ENCODE results near the gene KRTAP5-8.
"Not testable (repeated sequence)": the region's sequence is repeated elsewhere in the genome, so short reads cannot be mapped to it uniquely, and the experiment has no call there.

Gene KRTAP5-8

GRCh38 chr11:71518506-71519471 lies 19.0 kb upstream of the KRTAP5-8 start:
- DNase-seq, result no peak

DNA sequence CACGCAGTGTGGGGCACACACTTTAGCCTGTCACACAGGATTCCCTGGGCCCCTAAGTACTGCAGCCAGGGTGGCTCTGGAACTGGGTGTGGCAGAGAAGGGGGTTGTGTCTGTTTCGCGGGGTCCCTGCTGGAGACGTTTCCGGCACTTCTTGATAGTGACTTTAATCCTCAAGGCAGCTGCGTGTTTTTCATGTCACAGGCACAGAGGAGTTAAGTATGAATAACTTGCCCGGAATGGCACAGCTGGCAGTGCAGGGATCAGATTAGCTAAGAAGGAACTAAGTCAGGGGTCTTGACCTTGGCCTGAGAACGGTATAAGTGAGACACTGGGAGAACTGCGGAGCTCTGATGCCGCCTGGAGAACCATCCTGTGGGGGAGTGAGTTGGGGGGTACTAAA lies 18.3 kb upstream of the KRTAP5-8 start:
- DNase-seq, result no peak

DNA sequence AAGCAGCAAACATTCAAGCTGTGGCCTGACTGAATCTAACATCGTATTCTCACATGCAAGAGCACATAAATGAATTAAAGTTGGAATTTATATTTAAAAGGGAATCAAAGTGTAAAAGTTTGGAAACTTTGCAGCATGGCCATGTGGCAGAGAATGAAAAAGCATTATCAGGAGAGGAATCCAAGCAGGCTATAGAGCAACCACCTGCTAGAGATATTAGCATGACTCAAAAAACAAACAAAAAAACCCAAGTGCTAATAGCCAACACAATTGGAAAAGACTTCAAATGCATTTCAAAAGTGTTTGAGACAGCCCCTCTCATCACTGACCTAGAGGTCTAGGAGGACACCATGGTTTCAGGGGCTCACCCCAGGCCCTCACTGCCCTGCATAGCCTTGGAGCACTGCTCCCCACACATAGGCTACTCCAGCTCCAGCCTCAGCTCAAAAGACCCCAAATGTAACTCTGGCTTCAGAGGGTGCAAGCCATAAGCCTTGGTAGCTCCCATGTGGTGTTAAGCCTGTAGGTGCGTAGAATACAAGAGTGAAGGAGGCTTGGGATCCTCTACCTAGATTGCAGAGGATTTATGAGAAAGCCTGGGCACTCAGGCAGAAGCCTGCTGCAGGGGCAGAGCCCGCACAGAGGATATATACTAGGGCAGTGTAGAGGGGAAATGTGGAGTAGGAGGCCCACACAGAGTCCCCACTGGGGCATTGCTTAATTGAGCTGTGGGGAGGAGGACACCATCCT lies 12.5 kb upstream of the KRTAP5-8 start:
- no peak for DNase-seq

DNA sequence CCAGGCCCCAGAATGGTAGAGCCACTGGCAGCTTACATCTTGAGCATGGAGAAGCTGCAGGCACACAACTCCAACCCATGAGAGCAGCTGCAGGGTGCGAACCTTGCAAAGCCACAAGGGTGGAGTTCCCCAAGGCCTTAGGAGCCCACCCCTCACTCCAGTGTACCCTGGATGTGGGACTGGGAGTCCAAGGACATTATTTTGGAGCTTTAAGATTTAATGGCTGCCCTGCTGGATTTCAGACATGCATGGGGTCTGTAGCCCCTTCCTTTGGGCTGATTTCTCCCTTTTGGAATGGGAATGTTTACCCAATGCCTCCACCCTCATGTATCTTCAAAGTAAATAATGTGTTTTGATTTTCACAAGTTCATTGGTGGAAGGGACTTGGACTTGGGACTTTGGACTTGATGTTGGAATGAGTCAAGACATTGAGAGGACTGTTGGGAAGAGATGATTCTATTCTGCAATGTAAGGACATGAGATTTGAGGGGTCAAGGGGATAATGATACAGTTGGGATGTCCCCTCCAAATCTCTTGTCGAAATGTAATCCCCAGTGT lies 11.8 kb upstream of the KRTAP5-8 start:
- DNase-seq, result no peak

DNA sequence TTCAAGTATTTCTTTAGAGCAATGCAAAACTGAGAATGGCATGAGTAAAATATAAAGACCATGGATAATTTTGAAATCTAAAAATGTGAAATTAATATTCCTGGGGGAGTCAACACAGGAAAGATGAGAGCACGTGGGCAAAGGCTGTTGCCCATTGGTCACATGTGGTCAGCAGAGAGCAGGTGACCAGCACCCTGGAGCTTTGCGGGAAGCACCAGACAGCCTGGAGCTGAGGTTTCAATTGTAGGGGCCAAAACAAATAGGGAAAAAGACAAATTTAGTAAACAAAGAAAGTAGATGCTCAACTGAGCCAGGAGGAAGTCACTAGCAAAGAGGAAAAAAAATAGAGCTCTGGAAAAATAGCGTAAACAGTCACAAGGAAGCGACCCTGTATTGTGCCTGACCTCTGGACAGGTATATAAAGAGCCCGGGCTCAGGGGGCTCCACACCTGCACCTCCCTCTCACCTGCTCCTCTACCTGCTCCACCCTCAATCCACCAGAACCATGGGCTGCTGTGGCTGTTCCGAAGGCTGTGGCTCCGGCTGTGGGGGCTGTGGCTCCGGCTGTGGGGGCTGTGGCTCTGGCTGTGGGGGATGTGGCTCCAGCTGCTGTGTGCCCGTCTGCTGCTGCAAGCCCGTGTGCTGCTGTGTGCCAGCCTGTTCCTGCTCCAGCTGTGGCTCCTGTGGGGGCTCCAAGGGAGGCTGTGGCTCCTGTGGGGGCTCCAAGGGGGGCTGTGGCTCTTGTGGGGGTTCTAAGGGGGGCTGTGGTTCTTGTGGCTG lies 10.8 kb upstream of the KRTAP5-8 start, which contains the start of gene KRTAP5-7:
Gene KRTAP5-7, plus strand, starts transcription at position 472 of the 780 bp plus-strand sequence. Its CDS starts 34 bp downstream, at position 506.
- DNase-seq, result not testable (repeated sequence)

- DNase-seq, result no peak
These were observed 10.1 kb upstream of the KRTAP5-8 start for GRCh38 chr11:71527576-71528210.

DNA sequence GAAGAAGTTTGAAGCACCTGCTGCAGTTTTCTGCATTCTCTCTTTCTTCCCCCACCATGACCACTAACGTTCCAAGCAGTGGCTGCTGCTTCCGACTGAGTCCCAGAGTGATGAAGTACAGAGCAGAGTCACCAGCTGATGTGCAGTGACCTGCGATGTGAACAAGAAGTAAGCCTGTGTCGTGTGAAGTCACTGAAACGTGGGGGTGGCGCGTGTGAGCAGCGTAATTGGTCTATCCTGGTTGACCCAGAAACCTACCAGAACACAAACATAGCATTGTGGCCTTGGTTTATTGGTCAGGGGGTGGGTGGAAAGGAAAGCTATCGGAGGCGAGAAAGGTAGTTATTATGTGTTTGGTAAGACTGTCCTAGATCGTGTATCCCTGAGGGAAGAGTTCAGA lies 7.2 kb upstream of the KRTAP5-8 start:
- no peak for DNase-seq

GRCh38 chr11:71532036-71532610 lies 5.7 kb upstream of the KRTAP5-8 start:
- no peak for DNase-seq

- DNase-seq, result not testable (repeated sequence)
These were observed 2.9 kb upstream of the KRTAP5-8 start for GRCh38 chr11:71534711-71535608.

DNA sequence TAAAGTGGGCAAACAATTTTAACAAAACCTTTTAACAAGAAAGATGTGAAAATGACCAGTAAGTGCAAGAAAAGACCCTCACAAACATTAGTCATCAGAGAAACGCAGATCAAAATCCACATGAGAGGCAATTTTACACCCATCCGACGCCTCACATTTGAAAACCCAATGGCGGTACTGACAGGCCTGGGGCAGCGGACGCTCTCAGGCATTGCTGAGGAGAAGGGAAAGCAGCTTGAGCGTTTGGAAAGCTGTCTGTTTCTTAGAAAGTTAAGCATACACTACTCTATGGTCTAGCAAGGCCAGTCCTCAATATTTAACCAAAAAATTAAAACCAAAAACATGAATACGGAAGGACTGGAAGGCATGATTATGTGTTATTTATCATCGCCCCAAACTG lies 2.0 kb upstream of the KRTAP5-8 start:
- no peak for DNase-seq

GRCh38 chr11:71537537-71537936 lies 288 bp upstream of the KRTAP5-8 start:
- DNase-seq, result no peak

DNA sequence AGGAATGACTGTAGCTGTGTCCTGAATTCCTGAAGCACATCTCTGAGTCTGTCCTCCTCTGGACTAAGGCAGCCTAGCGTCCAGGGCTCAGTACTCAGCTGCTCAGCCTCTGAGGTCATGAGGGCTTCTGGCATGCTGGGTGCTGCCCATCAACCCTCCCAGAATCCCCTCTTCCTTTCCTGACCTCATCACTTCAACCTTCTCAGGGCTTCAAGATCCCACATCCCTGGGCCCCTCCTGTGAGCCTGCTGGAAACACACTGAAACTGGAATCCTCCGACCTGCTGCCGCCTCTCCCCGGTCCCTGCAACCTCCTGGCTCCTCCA lies 803 bp downstream of the KRTAP5-8 start:
- DNase-seq, result no peak

DNA sequence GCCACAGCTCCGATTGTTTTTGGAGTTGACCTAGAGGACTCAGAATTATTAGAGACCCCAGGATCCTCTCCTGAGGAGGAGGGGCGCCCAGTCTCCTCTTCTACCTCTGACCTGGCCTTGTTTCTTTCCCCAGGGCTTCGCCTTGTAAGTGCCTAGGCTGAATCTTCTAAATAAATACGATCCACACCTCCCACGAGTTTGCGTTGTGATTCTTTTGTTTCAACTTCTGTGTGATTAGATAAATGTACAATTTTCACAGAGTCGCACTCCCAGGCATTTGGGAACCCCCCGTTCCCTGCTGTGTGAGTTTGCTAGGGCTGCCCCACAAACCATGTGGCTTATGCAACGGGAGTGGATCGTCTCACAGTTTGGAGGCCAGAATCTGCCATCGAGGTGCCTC lies 1.2 kb downstream of the KRTAP5-8 start:
- DNase-seq, result no peak

DNA sequence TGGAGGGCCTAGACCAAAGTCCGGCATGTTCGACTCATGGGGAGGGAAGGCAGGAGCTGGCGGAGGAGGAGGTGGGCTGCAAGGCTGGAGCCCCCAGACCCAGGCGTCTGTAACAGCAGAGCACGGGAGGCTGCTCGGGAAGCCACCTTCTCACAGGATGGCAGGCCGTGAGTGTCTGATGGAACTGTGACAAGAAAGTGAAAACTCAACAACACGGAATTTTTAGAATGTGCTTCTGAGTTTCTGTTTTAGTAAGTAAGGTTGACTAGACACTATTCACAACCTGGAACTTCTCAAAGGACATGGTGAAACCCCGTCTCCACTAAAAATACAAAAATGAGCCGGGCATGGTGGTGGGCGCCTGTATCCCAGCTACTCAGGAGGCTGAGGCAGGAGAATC lies 2.1 kb downstream of the KRTAP5-8 start:
- not testable (repeated sequence) for DNase-seq

GRCh38 chr11:71540521-71541304 lies 2.9 kb downstream of the KRTAP5-8 start:
- not testable (repeated sequence) for DNase-seq

- no peak for DNase-seq
These were observed 4.6 kb downstream of the KRTAP5-8 start for GRCh38 chr11:71542382-71542781.

GRCh38 chr11:71542879-71543777 lies 5.3 kb downstream of the KRTAP5-8 start:
- no peak for DNase-seq

DNA sequence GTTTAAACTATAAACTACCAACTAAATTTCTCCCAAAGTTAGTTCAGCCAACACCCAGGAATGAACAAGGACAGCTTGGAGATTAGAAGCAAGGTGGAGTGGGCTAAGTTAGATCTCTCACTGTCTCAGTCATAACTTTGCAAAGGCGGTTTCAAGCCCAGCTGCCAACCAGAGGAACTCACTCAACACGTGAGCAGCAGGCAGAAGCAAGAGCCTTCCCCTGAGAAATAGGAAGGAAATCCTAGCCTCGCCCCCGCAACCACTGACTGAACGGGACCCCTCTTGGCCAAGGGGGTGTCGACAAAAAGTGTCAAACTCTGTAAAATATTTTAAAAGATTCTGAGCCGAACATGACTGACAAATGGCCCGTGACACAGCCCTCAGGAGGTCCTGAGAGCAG lies 6.0 kb downstream of the KRTAP5-8 start:
- no peak for DNase-seq
